Measurements from ENCODE around the gene C14orf119. TPM values are rescaled to one million over a fixed set of nuclear protein-coding genes. Genes with fewer than 3 reads are reported as not detected.

Gene C14orf119
- total RNA-seq, 1 experiment from 2014 or later, result 39.6 TPM

- no TSS peak for BruUV-seq (replicated peaks)
- no peaks in the 10 kb centered on the region; the same call in 1 of the 2 replicates for H3K27me3 ChIP-seq (ENCODE audit: control insufficient read depth, insufficient read depth, low read length)
- CTCF ChIA-PET, result no interaction called here
- DNase-seq (ENCODE audit: low read depth, low spot score) (no peak), ATAC-seq (no peak)
- H3K4me1 ChIP-seq (ENCODE audit: control insufficient read depth, insufficient read depth, low read length), result no peaks in the 10 kb centered on the region
- intact Hi-C loops (cut with micrococcal nuclease; ENCODE audit: unreplicated experiment), result no loop called here
- no peaks in the 10 kb centered on the region for H3K36me3 ChIP-seq (ENCODE audit: control insufficient read depth, insufficient read depth, low read length)
- POLR2A ChIA-PET, result no interaction called here
- in situ Hi-C loops (cut with HindIII; ENCODE audit: low pct_unique_long_range_greater_than_20kb, low sequenced_read_pairs), result no loop called here
- H3K4me3 ChIP-seq (ENCODE audit: low read depth in 2 of 2, low read length in 2 of 2), result no peak overlapping the region
- TF ChIP-seq CTCF (IDR thresholded peaks at IDR 0.05) (no peak), POLR2AphosphoS5 (IDR thresholded peaks at IDR 0.05; ENCODE audit: low read depth, low read length) (no peak), TCF7L2 (IDR thresholded peaks at IDR 0.05; ENCODE audit: low read depth, low read length) (no peak), SIN3A (IDR thresholded peaks at IDR 0.05; ENCODE audit: borderline replicate concordance, insufficient read depth, low read depth, low read length) (no peak)
- TF ChIP-seq, protein P1, sequence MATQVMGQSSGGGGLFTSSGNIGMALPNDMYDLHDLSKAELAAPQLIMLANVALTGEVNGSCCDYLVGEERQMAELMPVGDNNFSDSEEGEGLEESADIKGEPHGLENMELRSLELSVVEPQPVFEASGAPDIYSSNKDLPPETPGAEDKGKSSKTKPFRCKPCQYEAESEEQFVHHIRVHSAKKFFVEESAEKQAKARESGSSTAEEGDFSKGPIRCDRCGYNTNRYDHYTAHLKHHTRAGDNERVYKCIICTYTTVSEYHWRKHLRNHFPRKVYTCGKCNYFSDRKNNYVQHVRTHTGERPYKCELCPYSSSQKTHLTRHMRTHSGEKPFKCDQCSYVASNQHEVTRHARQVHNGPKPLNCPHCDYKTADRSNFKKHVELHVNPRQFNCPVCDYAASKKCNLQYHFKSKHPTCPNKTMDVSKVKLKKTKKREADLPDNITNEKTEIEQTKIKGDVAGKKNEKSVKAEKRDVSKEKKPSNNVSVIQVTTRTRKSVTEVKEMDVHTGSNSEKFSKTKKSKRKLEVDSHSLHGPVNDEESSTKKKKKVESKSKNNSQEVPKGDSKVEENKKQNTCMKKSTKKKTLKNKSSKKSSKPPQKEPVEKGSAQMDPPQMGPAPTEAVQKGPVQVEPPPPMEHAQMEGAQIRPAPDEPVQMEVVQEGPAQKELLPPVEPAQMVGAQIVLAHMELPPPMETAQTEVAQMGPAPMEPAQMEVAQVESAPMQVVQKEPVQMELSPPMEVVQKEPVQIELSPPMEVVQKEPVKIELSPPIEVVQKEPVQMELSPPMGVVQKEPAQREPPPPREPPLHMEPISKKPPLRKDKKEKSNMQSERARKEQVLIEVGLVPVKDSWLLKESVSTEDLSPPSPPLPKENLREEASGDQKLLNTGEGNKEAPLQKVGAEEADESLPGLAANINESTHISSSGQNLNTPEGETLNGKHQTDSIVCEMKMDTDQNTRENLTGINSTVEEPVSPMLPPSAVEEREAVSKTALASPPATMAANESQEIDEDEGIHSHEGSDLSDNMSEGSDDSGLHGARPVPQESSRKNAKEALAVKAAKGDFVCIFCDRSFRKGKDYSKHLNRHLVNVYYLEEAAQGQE (IDR thresholded peaks at IDR 0.05; ENCODE audit: insufficient read depth in 1 of 2, low read depth in 2 of 2, low read length in 1 of 2), result no peak
- H3K9me3 ChIP-seq (ENCODE audit: control insufficient read depth, insufficient read depth, low read depth, low read length), result no peaks in the 10 kb centered on the region
- H3K27ac ChIP-seq (ENCODE audit: low read length), result no peak overlapping the region
These were observed 29.1 kb downstream of the C14orf119 start for GRCh38 chr14:23124337-23124954.

DNA sequence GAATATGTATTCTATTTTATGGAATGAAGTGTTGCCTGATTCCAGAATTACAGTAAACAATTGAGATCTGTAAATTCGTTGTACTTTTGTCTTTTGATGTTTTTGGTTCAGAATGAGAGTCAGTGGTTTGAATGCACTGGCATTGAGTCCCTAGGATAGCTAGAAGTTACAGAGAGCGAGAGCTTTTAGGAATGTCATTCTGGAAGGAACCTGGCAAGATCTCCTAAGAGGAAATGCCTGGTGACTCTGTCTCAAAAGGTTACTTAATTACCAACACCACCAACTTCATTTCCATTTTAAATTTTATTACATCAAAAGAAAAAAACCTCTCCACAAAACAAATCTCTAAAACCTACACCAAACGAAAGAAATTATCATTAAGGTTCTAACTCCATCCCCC is 29.7 kb downstream of the C14orf119 start:
- intact Hi-C loops (cut with micrococcal nuclease; ENCODE audit: unreplicated experiment), result no loop called here
- H3K4me3 ChIP-seq (ENCODE audit: low read depth in 2 of 2, low read length in 2 of 2), result no peak overlapping the region
- H3K27me3 ChIP-seq (ENCODE audit: control insufficient read depth, insufficient read depth, low read length), result no peaks in the 10 kb centered on the region; the same call in 1 of the 2 replicates
- BruUV-seq (replicated peaks), result no TSS peak
- CTCF ChIA-PET, result no interaction called here
- no peak for ATAC-seq
- H3K9me3 ChIP-seq (ENCODE audit: control insufficient read depth, insufficient read depth, low read depth, low read length), result no peaks in the 10 kb centered on the region
- no peaks in the 10 kb centered on the region for H3K36me3 ChIP-seq (ENCODE audit: control insufficient read depth, insufficient read depth, low read length)
- POLR2A ChIA-PET, result no interaction called here
- TF ChIP-seq CTCF (IDR thresholded peaks at IDR 0.05), result no peak
- TF ChIP-seq SIN3A (IDR thresholded peaks at IDR 0.05; ENCODE audit: borderline replicate concordance, insufficient read depth, low read depth, low read length), result no peak
- TF ChIP-seq TCF7L2 (IDR thresholded peaks at IDR 0.05; ENCODE audit: low read depth, low read length), result no peak
- TF ChIP-seq, protein P1 (IDR thresholded peaks at IDR 0.05; ENCODE audit: insufficient read depth in 1 of 2, low read depth in 2 of 2, low read length in 1 of 2), result no peak
- TF ChIP-seq POLR2AphosphoS5 (IDR thresholded peaks at IDR 0.05; ENCODE audit: low read depth, low read length), result no peak
- in situ Hi-C loops (cut with HindIII; ENCODE audit: low pct_unique_long_range_greater_than_20kb, low sequenced_read_pairs), result no loop called here
- H3K4me1 ChIP-seq (ENCODE audit: control insufficient read depth, insufficient read depth, low read length), result no peaks in the 10 kb centered on the region
- no peak for DNase-seq (ENCODE audit: low read depth, low spot score)
- H3K27ac ChIP-seq (ENCODE audit: low read length), result no peak overlapping the region

Measured in Panc1 (cell line).